G401 (cell line): ENCODE data around the gene RPS26. TPM values are rescaled to one million over a fixed set of nuclear protein-coding genes. Genes with fewer than 3 reads are reported as not detected.
A peak's percentile ranks its signal among the peaks of the same experiment; 100 is the strongest.
"Not testable (repeated sequence)": the region's sequence is repeated elsewhere in the genome, so short reads cannot be mapped to it uniquely, and the experiment has no call there.

Experiments used
- DNase-seq: peaks from one replicate; pipeline ENCODE4 v3.0.0-alpha.2; 2015; ENCODE audit warnings: low spot score
- in situ Hi-C: cut with HindIII; loops from 2 replicates; pipeline ENCODE4 v1.10.0; 2016; ENCODE audit warnings: low sequenced_read_pairs, mixed read lengths
- total RNA-seq: library from RNA; depleted of rRNA; stranded (reverse); fragments of >200 nt; shearing (Covaris generic); gene quantifications from 2 replicates; pipeline ENCODE4 v1.2.3, GENCODE V29; 2014

RPS26 gene
- total RNA-seq, 1 experiment from 2014 or later, result 1,383 TPM

- no peak for DNase-seq
- in situ Hi-C loops, result no loop called here
Observed at GRCh38 chr12:56062996-56063395, 21.3 kb downstream of the RPS26 start.

GRCh38 chr12:56071648-56072047 is 29.9 kb downstream of the RPS26 start:
- in situ Hi-C loops, result no loop called here
- no peak for DNase-seq

DNA sequence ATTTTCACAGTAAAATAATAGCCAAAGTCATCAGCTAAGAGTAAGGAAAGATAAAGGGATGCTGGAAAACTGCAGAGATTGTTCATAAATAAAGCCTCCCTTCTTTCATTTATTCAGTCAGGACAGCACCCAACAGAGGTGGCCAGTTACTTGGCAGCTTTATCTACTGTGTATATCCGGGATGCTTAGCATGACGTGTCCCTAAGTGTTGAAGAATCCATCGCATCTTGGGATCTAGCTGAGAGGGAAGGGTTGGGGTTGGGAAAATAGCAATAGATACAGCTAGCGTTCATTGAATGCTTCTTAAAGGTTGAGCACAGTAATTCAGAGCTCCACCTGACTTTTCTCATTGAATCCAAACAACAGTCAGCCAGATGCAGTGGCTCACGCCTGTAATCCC is 32.7 kb downstream of the RPS26 start:
- in situ Hi-C loops, result no loop called here
- no peak for DNase-seq

DNA sequence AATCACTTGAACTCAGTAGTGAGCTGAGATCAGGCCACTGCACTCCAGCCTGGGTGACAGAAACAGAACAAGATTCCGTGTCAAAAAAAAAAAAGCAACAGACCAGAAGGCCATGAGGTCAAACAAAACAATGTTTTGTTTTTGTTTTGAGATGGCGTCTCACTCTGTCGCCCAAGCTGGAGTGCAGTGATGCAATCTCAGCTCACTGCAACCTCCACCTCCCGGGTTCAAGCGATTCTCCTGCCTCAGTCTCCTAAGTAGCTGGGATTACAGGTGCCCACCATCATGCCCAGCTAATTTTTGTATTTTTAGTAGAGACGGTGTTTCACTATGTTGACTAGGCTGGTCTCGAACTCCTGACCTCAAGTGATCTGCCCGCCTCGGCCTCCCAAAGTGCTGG is 36.2 kb downstream of the RPS26 start:
- in situ Hi-C loops, DNase-seq: not testable (repeated sequence)

DNA sequence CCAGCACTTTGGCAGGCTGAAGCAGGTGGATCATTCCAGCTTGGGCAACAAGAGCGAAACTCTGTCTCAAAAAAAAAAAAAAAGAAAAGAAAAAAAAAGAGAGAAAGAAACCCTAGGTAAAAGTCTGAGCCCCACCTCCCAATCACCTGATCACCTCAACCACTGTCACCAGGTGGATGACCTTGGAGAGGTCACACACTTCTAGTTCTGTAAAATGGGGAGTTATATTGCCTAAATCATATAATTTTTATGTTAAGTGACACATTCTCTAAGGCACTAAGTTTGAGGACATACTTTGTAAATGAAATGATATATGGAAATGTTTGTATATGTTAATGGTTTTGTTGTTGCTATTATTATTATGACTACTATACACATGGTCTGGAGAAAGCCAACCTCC is 36.7 kb downstream of the RPS26 start:
- DNase-seq, result no peak
- in situ Hi-C loops, result no loop called here

GRCh38 chr12:56078931-56079722 is 37.4 kb downstream of the RPS26 start:
- DNase-seq, result peak; percentile 44
- in situ Hi-C loops, result no loop called here

DNA sequence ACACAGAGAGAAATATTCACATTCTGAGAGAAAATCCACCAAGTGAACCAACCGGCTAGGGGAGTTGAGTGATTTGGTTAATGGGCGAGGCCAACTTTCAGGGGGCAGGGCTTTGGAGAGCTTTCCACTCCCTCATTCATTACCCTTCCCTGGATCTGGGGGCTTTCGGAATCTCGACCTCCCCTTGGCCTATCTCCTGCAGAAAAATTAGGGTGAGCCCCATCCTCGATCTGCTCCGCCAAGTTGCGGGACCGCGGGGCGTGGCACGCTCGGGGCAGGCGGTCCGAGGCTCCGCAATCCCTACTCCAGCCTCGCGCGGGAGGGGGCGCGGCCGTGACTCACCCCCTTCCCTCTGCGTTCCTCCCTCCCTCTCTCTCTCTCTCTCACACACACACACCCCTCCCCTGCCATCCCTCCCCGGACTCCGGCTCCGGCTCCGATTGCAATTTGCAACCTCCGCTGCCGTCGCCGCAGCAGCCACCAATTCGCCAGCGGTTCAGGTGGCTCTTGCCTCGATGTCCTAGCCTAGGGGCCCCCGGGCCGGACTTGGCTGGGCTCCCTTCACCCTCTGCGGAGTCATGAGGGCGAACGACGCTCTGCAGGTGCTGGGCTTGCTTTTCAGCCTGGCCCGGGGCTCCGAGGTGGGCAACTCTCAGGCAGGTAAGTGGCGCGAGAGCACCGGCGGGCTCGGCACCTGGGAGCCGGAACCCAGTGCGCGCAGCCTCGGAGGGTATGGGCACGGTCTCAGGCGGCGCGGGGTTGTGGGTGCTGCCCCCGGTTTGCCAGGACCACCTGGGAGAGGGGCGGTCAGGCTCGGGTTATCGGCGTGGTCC is 38.2 kb downstream of the RPS26 start, which contains the start of gene ERBB3:
Gene ERBB3 (plus strand): TSS at position 443 of the 833 bp plus-strand sequence. CDS start 136 bp downstream, at position 579.
- in situ Hi-C loops, result no loop called here
- peak; percentile 27 for DNase-seq

DNA sequence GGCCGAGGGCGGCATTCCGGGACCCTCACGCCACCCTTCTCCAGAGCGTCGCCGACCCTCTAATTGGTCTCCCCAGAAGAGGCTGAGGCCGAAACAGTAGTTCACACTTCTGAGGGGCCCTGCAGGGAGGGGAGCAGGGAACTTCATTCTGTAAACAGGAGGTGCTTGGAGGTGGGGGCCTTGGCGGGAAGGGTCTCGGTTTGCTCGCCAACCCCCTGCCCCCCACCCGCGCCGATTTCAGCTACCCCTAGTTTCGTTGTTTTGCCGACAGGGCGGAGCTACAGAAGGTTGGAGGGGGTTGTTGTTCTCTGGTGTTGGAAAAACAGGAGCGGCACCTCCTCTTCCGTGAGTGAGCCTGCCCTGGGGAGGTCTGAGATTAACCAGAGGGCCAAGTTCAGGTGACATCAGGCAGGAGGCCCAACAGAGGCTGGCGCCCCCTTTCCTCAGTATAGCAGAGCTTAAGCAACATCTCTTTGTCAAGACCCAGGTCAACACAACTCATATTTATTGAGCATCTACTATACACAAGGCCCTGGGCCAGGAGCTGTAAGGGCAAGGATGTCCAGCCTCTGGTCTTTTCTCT is 38.9 kb downstream of the RPS26 start:
- in situ Hi-C loops, result no loop called here
- DNase-seq, result no peak

DNA sequence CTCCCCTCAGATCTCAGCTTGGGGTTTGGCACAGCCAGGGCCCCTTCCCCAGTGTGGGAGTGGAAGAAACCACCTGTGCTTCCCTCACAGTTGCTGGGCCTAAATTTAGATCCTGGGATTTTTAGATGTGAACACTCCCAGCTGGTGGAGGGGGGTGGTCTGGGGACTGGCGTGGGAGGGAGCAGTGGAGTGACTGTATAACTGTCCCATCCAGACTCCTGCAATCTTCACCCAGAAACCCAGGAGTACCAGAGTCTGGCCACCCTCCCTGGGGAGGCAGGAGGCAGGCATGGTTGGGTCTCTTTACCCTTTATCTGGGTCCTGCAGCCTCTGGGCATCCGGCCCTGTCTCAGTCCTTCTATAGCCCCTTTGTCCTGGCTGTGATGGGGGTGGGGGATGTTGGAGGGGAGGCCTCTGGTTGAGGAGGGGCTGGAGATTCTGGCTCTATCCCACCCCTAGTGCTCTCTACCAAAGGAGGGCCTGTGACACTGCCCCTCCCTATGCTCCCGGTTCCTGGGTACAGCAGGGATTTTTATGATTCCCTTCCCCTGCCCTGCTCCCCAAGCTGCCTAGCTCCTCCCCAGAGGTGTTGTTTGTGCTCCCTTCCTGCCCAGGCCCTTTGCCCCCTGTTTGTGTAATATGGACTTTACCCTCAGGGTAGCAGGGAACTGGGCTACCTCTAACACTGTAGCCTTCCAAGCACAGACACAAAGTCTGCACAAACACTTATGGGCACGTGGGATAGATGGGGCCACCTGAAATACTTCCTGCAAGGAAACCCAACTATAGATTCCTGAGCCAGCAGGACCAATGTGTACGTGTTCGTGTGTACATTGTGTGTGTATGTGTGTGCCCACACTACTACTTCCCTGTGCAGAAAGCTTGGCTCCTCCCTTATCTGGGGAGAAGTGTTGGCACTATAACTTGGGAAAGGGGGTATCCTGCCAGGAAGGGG is 40.0 kb downstream of the RPS26 start:
- no peak for DNase-seq
- in situ Hi-C loops, result no loop called here

- no peak for DNase-seq
- in situ Hi-C loops, result no loop called here
Observed at GRCh38 chr12:56082382-56082781, 40.7 kb downstream of the RPS26 start.

- no peak for DNase-seq
Observed at GRCh38 chr12:56082967-56083366, 41.2 kb downstream of the RPS26 start.

DNA sequence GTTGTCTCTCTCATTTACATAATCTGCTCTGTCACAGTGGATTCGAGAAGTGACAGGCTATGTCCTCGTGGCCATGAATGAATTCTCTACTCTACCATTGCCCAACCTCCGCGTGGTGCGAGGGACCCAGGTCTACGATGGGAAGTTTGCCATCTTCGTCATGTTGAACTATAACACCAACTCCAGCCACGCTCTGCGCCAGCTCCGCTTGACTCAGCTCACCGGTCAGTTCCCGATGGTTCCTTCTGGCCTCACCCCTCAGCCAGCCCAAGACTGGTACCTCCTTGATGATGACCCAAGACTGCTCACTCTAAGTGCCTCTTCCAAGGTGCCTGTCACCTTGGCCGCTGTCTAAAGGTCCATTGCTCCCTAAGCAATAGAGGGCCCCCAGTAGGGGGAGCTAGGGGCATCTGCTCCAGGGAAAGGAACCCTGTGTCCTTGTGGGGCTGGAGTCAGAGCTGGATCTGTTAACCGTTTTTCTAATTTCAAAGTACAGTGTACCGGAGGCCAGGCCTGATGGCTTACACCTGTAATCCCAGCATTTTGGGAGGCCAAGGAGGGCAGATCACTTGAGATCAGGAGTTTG is 43.3 kb downstream of the RPS26 start:
- DNase-seq, result peak; percentile 19

More at GRCh38 chr12:56082967-56083366, 41.2 kb downstream of the RPS26 start:
- in situ Hi-C loops, result no loop called here

GRCh38 chr12:56086096-56086495 is 44.4 kb downstream of the RPS26 start:
- no peak for DNase-seq
- in situ Hi-C loops, result no loop called here

More for the DNA sequence above, 43.3 kb downstream of the RPS26 start:
- in situ Hi-C loops, result no loop called here

- in situ Hi-C loops, result no loop called here
- DNase-seq, result no peak
Observed at GRCh38 chr12:56086608-56087007, 44.9 kb downstream of the RPS26 start.

DNA sequence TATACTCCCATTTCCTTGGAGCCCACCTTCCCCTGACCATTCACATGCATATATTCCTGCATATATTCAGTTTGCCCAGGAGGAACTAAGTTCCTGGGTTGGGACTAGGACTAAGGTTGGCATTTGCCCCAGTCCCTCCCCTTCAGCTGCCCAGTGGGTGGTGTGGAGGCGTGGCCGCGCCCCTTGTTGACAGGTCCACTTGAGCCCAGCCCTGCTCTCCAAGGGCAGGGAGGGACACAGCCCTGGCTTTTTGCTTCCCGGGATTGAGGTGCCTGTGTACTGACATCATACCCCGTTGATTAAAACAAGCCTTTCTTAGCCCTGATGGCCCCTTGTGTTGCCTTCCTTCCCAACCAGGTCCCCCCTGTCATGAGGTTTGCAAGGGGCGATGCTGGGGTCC is 45.5 kb downstream of the RPS26 start:
- DNase-seq, result no peak
- in situ Hi-C loops, result no loop called here
